GM19455 (cell line): ENCODE data around the gene COL25A1.

ENCODE experiments used
- ATAC-seq: cut with Tn5 transposase; IDR thresholded peaks from one replicate; pipeline ENCODE4 v1.9.1; 2021; ENCODE audit not compliant: unreplicated experiment

Gene COL25A1

DNA sequence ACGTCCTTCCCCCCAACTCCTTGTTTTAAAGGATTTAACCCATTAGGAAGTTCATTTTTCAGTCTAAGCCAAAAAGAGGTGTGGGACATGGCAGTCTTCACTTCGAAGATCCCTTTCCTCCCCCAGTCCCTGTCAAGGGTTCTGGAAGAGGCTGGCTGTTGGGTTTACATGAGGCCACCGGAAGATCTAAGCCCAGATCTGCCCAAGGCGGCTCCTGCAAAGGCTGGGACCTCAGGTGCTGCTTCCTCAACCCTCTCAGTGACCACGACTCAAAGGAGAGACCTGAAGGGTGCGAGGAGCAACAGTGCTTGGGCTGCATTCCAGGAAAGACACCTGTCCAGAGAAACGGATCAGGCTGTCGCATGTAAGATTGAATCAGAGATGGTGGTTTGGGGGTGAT lies 516.1 kb downstream of the COL25A1 start:
- ATAC-seq: no peak

DNA sequence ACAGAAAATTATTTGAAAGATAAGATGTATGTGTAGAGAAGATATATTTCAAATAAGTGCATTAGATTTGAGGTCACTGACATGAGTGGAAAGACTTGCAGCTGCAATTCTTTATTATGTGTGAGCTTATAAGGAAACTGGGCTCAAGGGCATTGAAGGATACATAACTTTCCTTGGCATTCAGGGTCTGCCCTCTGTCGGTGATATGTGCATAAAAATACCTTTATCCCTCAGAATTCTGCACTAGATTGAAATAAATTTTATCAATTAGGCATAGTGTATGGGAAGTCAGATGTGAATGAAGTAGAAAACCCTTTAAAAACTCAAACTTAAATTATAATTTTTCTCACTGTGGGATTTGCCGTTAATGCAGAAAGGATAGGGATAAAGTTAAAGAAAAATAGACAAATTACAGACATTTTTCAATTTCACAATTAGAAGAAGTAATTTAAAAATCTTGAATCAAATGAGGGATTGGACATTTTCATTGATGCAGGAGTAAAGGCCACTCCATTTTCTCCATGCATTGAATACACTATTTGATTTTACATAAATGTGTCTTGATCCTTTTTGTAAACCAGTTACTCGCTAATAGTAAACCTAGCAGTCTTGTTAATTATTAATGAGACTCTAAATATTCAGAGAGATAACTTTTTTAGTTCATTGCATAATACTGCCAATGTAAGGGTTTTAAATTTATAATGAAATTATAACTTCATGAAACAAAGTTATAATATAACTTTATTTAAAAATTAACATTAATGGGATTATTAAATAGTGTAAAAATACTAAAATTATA lies 518.6 kb downstream of the COL25A1 start:
- ATAC-seq: no peak

DNA sequence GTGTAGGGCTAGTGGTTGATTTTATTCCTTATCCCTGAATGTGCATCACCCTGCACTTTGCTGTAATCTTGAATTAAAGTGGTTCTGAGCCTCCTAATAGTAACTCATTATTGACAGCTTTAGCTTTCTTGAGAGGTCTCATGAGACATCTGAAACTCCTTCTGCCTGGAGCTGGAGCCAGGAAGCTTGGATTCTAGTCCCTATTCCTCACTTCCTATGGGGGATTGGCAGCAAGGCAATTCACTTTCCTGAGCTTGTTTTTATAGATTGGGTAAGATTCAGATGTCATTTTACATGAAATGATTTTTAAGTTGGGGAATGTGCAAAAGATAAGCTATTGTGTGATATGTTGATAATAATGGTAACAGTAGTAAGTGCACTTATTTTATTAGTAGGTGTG lies 522.5 kb downstream of the COL25A1 start:
- no peak for ATAC-seq

DNA sequence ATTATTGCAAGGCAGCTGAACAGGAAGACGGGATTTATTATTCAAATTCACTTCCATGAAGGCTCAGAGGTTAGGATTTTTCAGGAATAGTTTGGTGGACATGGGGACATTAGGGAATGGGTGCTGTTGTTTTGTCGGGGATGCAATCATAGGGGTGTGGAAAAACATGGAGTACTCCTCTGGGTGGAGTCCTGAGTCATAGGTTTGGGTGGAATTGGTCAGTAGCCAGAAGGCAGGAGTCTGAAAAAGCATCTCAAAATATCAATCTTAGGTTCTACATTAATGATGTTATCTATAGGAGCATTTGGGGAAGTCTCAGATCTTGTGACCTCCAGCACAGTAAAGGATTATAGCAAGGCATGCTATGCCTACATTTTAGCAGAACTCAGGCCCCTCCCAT lies 525.1 kb downstream of the COL25A1 start:
- no peak for ATAC-seq

DNA sequence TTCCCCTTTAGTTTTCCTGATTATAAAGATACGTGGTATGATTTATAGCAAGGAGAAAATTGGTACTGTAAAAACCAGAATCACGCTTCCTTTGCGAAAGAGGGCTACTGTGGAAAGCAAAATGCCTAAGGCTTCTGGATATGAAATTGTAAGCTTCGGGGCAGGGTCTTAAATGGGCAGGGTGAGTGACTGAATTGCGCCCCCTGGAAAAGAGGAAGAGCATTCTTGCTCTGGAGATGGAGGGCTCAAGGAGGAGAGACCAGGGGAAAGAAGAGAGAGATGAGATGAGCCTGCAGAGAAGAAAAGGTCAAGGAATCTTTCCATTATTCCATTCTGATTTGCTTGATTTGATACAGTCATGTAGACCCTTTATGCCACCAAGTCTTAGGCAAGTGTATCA lies 526.5 kb downstream of the COL25A1 start:
- no peak for ATAC-seq

DNA sequence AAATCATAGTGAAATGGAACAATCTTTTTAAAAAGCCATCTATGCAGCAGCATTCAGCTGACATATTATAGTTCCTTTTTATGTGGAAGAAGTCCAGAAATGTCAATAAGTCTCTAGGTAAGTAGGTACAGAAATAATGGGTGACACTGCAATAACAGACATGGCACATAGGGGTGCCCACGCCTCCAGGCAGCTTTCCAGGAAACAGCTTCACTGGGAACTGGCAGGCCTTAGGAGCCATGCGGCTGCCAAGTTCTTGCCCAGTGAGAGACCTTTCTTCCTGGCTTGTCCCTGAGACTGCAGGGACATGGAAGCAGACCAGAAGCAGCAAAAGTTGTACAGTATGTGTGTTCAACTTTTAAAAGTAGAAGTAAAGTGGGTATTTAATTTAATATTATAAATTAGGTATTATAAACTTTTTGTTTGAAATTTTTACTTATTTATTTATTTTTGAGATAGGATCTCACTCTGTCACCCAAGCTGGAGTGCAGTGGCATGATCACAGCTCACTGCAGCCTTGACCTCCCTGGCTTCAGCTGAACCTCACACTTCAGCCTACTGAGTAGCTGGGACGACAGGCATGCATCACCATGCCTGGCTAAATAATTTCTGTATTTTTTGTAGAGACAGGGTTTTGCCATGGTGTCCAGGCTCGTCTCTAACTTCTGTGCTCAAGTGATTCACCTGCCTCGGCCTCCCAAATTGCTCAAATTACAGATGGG lies 527.5 kb downstream of the COL25A1 start:
- ATAC-seq: no peak

DNA sequence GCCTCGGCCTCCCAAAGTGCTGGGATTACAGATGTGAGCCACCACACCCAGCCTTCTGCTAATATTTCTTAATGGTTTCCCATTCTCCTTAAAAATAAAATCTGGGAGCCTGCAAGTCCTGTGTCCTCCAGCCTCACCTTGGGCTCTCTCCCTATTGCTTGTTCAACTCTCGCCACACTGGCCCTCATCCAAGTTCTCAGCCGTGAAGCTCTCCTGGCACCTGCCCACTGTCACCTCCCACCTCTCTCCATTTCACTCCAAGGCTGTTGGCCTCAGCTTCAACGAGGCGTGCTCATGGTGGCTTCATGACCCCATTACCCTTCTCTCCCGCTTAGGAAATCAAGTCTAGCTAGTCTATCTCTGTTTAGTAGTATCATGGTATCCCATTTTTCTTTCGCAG lies 530.1 kb downstream of the COL25A1 start:
- no peak for ATAC-seq

DNA sequence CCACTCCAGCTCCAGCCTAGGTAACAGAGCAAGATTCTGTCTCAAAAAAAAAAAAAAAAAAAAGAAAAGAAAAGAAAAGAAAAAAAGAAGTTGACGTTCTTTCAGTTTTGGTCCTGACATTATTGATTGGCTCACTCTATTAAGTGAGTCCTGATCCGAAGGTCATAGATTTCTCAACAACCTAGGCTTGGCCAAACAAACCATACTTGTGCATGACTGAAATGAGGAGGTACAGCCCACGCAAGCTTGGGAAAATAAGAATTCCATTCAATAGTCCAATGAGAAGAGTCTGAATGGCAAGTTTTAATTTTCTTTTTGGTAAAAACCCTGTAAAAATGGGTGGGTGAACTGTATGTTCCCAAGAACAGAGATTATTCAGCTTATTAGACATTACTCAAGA lies 536.4 kb downstream of the COL25A1 start:
- ATAC-seq: no peak

DNA sequence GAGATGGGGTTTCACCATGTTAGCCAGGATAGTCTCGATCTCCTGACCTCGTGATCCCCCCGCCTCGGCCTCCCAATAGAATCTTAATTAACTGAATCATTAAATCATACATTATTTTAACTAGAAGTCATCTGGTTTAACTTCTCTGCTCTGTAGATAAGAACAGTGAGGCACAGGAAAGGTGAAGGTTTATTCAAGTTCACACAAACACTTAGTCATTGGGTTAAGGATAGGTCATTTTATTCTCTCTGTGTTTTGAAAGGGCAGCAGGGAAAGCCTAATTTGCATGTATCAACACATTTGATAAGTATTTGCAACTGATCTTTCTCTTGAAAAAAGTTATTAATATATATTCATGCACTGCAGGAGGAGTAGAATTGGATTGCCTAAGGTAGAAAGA lies 538.5 kb downstream of the COL25A1 start:
- ATAC-seq: no peak

DNA sequence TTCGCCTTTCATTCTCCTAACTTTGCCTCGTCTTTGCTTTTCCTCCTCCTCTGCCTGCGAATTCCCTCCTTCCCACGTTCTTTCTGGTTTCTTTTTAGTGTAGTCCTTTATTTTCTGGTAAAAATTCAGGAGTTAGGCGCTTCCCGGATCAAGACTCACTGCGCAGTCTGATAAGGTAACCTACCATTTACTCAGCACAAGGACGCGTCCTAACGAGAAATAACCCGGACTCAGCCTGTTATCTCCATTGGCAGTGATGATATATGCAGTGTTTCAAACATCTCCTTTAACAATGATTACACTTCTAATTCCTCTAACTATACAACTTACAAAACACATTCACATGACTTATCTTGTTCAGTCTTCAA lies 539.2 kb downstream of the COL25A1 start:
- ATAC-seq: no peak

DNA sequence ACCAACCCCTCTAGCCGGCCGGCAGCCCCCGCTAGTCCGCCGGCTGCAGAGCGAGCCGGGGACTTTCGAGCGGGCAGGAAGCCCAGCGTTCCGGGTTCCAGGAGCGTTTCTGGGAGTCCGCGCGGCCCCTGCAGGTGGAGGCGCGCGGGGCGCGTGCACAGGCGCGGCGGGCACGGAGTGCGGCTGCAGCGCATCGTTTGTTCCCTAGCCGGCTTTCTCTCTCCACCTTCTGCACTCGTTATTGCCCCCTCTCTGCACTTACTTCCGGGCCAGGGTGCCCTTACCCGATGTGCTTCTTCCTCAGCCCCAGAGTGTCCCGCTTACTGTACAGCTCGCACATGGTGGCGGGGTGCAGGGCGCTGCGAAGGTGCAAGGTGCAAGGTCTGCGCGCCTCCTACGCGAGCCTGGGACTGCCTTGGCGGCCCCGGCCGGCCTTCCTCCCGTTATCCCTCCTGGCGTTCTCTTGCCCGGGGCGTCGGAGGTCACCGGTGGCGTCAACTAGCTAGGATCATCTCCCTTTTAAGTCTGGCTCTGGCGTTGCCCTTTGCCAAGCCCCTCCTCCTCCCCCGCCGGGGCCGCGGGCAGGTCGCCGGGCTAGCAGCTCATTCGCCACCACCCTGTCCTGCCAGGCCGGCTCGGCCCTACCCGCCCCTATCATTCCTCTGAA lies 539.8 kb downstream of the COL25A1 start, which contains the start of gene ETNPPL:
TSS of gene ETNPPL (minus strand) at position 495 of the 667 bp plus-strand sequence. CDS start at position 340, 155 bp downstream.
- no peak for ATAC-seq
